Right atrium auricular region (tissue), 2 donors: ENCODE measurements around the gene CREB3. TPM values are rescaled to one million over a fixed set of nuclear protein-coding genes. Genes with fewer than 3 reads are reported as not detected.
A peak's percentile ranks its signal among the peaks of the same experiment; 100 is the strongest.

Experiments used
- DNase-seq: peaks from one replicate; pipeline ENCODE4 v3.0.0-alpha.2; 2019; ENCODE audit warnings: low spot score
- H3K27ac ChIP-seq, 2 donors: fragments of 200-600 bp; sonication (generic); 1 replicate in 1 of 2; 2 replicates in 1 of 2; pipeline ENCODE4 v1.5.1; 2016 to 2019
- H3K27me3 ChIP-seq, 2 donors: fragments of 200-600 bp; sonication (generic); one replicate each; pipeline versions ENCODE4 v1.5.1 to v1.6.0; 2017 to 2019
- H3K36me3 ChIP-seq: fragments of 200-600 bp; sonication (generic); one replicate; pipeline ENCODE4 v1.5.1; 2016
- H3K4me1 ChIP-seq, 2 donors: fragments of 200-600 bp; sonication (generic); one replicate each; pipeline versions ENCODE4 v1.5.1 to v1.6.0; 2017 to 2019
- H3K4me3 ChIP-seq, 2 donors: fragments of 200-600 bp; sonication (generic); 1 replicate in 1 of 2; 2 replicates in 1 of 2; pipeline ENCODE4 v1.5.1; 2017 to 2019; ENCODE audit warnings: mild to moderate bottlenecking in 1 of 2, moderate library complexity in 1 of 2
- H3K9me3 ChIP-seq, 2 donors: fragments of 200-600 bp; sonication (generic); one replicate each; pipeline ENCODE4 v1.5.1; 2019
- CTCF ChIP-seq, 2 donors: fragments of 200-600 bp; sonication (generic); IDR thresholded peaks; one replicate each; pipeline ENCODE4 v1.5.1; 2019; ENCODE audit warnings: antibody characterized with exemption in 2 of 2
- total RNA-seq, 2 donors: library from RNA; depleted of rRNA; stranded (reverse); fragments of >200 nt; gene quantifications; one replicate each; pipeline ENCODE4 v1.1.0, GENCODE V29; 2016

The CREB3 gene
- total RNA-seq, 2 donors from 2014 or later: 34.6 to 48.5 TPM

- no peak for TF ChIP-seq CTCF (IDR thresholded peaks at IDR 0.05)
- peaks cover 50% of the 10 kb centered on the region for H3K36me3 ChIP-seq
These were observed 45.2 kb upstream of the CREB3 start for GRCh38 chr9:35687306-35687705.

DNA sequence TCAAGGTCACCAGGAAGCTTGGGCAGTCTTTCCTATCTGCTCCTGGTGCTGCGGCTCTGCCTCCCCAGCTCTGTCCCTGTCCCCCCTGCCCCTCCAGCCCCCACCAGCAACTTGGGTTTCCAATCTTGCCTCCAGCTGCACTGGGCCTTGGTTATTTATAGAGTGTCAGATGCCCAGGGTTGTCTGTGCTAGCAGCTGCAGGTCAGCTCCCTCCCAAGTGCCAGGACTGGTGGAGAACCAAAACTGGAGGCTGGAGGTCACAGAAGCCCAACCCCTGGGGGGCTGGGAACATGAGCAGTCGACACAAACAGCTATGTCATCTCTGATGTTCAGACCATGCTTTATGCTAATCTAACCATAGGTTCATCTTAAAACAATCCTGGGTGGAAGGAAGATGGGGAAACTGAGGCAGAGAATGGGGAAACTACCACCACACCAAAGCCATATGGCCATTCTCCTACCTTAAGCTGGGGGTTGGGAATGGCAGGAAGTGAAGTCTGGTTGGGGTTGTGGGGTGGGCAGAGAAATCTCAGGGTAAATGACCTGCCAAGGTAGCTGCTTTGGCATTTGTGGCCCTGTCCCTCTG lies 44.4 kb upstream of the CREB3 start:
- H3K27me3 ChIP-seq: no peaks in the 10 kb centered on the region
- no peaks in the 10 kb centered on the region for H3K9me3 ChIP-seq
- H3K4me3 ChIP-seq: peak overlapping the region; percentile 70 to 74
- TF ChIP-seq CTCF (IDR thresholded peaks at IDR 0.05): no peak
- H3K4me1 ChIP-seq: peaks cover 0 to 56% of the 10 kb centered on the region in 2 donors
- peaks cover 43% of the 10 kb centered on the region for H3K36me3 ChIP-seq
- no peak for DNase-seq
- peak overlapping the region; percentile 97 to 99 for H3K27ac ChIP-seq

More at GRCh38 chr9:35687306-35687705, 45.2 kb upstream of the CREB3 start:
- Histone ChIP-seq H3K27me3 (no peaks in the 10 kb centered on the region), H3K4me1 (peaks cover 0 to 56% of the 10 kb centered on the region in 2 donors), H3K9me3 (no peaks in the 10 kb centered on the region), H3K4me3 (peak overlapping the region; percentile 70 to 74), H3K27ac (peak overlapping the region; percentile 97 to 99)
- no peak for DNase-seq

- peaks cover 0 to 56% of the 10 kb centered on the region in 2 donors for H3K4me1 ChIP-seq
- peak overlapping the region; percentile 70 to 74 for H3K4me3 ChIP-seq
- H3K36me3 ChIP-seq: peaks cover 36% of the 10 kb centered on the region
- no peaks in the 10 kb centered on the region for H3K27me3 ChIP-seq
- H3K9me3 ChIP-seq: no peaks in the 10 kb centered on the region
- no peak for DNase-seq
- TF ChIP-seq CTCF (IDR thresholded peaks at IDR 0.05): no peak
- H3K27ac ChIP-seq: peak overlapping the region; percentile 97 to 99
These were observed 43.6 kb upstream of the CREB3 start for GRCh38 chr9:35688558-35689541.

DNA sequence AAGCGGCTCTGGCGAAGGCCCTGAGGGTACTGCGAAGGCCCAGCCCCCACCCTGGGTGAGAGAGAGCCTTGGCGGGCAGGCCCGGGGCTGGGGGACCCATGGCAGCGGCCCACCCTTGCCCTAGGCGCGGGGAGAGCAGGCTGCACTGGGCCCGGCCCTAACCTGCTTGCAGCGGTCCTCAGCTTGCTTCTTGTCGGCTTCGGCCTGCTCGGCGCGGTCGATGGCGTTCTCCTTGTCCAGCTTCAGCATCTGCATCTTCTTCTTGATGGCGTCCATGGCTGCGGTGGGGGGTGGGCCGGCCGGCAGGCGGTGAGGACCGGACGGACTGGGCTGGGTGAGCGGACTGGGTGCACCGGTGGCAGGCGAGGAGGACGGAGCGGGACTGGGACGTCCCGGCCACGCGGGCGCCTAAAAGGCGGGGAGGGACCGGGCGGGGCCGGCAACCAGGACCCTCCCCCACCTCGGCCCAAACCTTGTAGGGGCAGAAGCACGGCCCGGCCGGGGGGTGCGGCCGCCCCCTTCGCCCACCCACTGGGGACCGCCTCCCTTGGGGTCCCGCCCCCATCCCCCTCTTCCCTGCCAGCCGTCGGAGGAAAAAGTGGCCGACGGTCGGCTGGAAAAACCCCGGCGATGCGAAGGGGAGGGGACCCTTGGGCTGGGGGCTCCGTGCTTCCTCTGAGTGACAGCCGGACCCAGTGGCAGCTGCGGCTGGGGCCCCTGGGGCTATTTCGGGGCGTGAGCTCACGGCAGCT lies 42.7 kb upstream of the CREB3 start, which contains the start of gene TPM2:
TPM2 (minus strand) TSS at position 384 of the 752 bp plus-strand sequence; CDS start at position 276, 108 bp downstream.
- H3K27me3 ChIP-seq: no peaks in the 10 kb centered on the region
- no peak for TF ChIP-seq CTCF (IDR thresholded peaks at IDR 0.05)
- H3K4me3 ChIP-seq: peak within 1 kb of the TSS; percentile 70 to 74
- DNase-seq: peak; percentile 67
- H3K27ac ChIP-seq: peak within 1 kb of the TSS; percentile 97 to 99
- H3K4me1 ChIP-seq: peaks cover 0 to 56% of the 10 kb centered on the region in 2 donors
- H3K36me3 ChIP-seq: peaks cover 27% of the 10 kb centered on the region
- H3K9me3 ChIP-seq: no peaks in the 10 kb centered on the region

DNA sequence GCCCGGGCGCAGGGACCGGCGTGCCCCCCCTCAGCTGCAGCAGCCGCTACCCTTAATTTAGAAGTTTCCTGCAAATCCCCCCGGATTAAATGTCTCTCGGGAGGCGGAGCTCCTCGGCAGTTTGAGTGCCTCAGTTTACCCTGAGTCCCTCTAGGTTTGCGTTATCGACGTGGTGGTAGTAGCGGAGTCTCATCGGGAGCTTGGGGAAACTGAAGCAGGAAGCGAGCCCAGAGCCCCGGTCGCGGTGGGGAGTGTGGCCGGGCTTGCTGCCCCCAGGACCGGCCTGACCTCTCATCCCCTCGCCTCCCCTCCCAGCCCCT lies 42.2 kb upstream of the CREB3 start:
- peak overlapping the region; percentile 97 to 99 for H3K27ac ChIP-seq
- peaks cover 0 to 50% of the 10 kb centered on the region in 2 donors for H3K4me1 ChIP-seq
- no peak for TF ChIP-seq CTCF (IDR thresholded peaks at IDR 0.05)
- peak overlapping the region; percentile 70 to 74 for H3K4me3 ChIP-seq
- H3K27me3 ChIP-seq: no peaks in the 10 kb centered on the region
- H3K36me3 ChIP-seq: peaks cover 21% of the 10 kb centered on the region
- no peak for DNase-seq
- no peaks in the 10 kb centered on the region for H3K9me3 ChIP-seq
